ENCODE data around the gene SMYD2. TPM values are rescaled to one million over a fixed set of nuclear protein-coding genes. Genes with fewer than 3 reads are reported as not detected.

The SMYD2 gene
- total RNA-seq, 2 experiments from 2014 or later, result 17.1 to 17.6 TPM

DNA sequence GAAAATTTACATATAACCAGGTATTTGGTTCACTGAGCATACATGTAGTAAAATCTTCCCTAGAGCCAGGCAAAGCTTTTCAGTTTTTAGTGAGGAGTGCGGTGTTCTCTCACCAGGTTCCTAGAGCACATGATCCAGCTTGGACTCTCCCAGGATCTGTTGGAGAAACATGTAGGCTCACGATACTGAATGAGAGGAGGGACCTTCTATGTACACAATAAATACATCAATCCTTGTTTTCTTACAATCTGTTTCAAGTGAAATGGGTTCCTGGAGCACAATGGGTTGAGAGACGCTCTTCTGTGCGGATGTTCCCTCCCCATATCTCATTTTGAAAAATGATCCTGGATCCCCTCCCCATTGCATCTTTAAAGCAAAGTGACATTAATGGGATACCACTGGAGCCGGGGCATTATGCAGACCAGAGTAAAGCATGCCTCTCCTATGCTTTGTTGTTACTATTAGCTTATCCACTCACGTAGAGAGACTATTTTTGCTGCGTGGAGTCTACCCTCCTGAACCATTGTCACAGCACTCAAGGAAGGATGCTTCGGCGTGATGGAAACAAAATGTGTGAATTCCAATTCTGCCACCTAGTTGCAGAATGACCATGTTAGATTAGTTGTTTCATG, 19.3 kb downstream of the SMYD2 start:
- H3K27ac Mint-ChIP-seq, result no peak overlapping the region
- no peak for TF ChIP-seq CTCF (IDR thresholded peaks at IDR 0.05)
- ChIA-PET POLR2A (no interaction called here), CTCF (interaction anchor here (0.7 to 1.2 kb wide), 3 partner anchors 17 to 39 kb away, joined by 3 to 4 read pairs (median 3); no protein-coding TSS in a partner anchor)
- no peaks in the 10 kb centered on the region for H3K9me3 Mint-ChIP-seq
- Histone ChIP-seq H3K36me3 (ENCODE audit: insufficient read depth, low read length) (no peaks in the 10 kb centered on the region), H3K4me1 (ENCODE audit: insufficient read depth, low read length) (no peaks in the 10 kb centered on the region), H3K27ac (ENCODE audit: low read depth in 1 of 2, low read length in 2 of 2) (no peak overlapping the region), H3K27me3 (ENCODE audit: control insufficient read depth in 1 of 2, insufficient read depth in 2 of 2, low read length in 2 of 2) (no peaks in the 10 kb centered on the region), H3K9me3 (ENCODE audit: control insufficient read depth in 1 of 2, insufficient read depth in 1 of 2, low read length in 2 of 2) (no peaks in the 10 kb centered on the region), H3K4me3 (ENCODE audit: low read length) (no peak overlapping the region)
- H3K27me3 Mint-ChIP-seq, result no peaks in the 10 kb centered on the region
- peaks cover 13% of the 10 kb centered on the region for H3K36me3 Mint-ChIP-seq (ENCODE audit: low read depth)
- no peak overlapping the region for H3K4me3 Mint-ChIP-seq
- intact Hi-C loops (cut with DNase I, micrococcal nuclease), result no loop called here
- peaks cover 46% of the 10 kb centered on the region for H3K4me1 Mint-ChIP-seq (ENCODE audit: low read depth)
- no peak for DNase-seq
- ATAC-seq (ENCODE audit: poor library complexity), result no peak

DNA sequence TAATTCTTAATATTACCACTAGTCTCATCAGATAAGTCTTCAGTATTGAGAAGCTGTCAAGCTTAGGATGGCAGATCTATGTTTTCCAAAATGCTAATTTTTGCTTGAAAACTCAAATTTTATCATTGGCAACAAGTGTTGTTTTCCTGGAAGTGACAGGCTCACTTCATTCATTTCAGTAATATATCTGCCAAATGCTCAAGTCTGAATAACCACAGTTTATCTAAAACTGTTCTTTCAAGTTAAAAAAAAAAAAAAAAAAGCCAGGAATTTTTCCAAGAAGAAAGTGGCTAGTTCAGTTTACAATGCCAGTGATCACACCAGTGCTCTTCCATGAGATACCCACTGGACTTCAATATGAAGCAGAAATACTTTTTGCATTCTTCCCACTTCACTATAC, 20.6 kb downstream of the SMYD2 start:
- Mint-ChIP-seq H3K36me3 (ENCODE audit: low read depth) (peaks cover 10% of the 10 kb centered on the region), H3K27ac (no peak overlapping the region), H3K9me3 (no peaks in the 10 kb centered on the region), H3K27me3 (no peaks in the 10 kb centered on the region), H3K4me3 (no peak overlapping the region), H3K4me1 (ENCODE audit: low read depth) (peaks cover 42% of the 10 kb centered on the region)
- DNase-seq (no peak), ATAC-seq (ENCODE audit: poor library complexity) (no peak)
- ChIA-PET CTCF (interaction anchor here (1.0 to 1.2 kb wide), 2 partner anchors 16 to 40 kb away, joined by 3 to 4 read pairs; no protein-coding TSS in a partner anchor), POLR2A (interaction anchor here (1.9 kb wide), 1 partner anchor 8 kb away, joined by 5 read pairs; no protein-coding TSS in a partner anchor)
- Histone ChIP-seq H3K36me3 (ENCODE audit: insufficient read depth, low read length) (no peaks in the 10 kb centered on the region), H3K27ac (ENCODE audit: low read depth in 1 of 2, low read length in 2 of 2) (no peak overlapping the region), H3K9me3 (ENCODE audit: control insufficient read depth in 1 of 2, insufficient read depth in 1 of 2, low read length in 2 of 2) (no peaks in the 10 kb centered on the region), H3K4me3 (ENCODE audit: low read length) (no peak overlapping the region), H3K27me3 (ENCODE audit: control insufficient read depth in 1 of 2, insufficient read depth in 2 of 2, low read length in 2 of 2) (no peaks in the 10 kb centered on the region), H3K4me1 (ENCODE audit: insufficient read depth, low read length) (no peaks in the 10 kb centered on the region)
- intact Hi-C loops (cut with DNase I, micrococcal nuclease), result no loop called here
- TF ChIP-seq CTCF (IDR thresholded peaks at IDR 0.05), result no peak

DNA sequence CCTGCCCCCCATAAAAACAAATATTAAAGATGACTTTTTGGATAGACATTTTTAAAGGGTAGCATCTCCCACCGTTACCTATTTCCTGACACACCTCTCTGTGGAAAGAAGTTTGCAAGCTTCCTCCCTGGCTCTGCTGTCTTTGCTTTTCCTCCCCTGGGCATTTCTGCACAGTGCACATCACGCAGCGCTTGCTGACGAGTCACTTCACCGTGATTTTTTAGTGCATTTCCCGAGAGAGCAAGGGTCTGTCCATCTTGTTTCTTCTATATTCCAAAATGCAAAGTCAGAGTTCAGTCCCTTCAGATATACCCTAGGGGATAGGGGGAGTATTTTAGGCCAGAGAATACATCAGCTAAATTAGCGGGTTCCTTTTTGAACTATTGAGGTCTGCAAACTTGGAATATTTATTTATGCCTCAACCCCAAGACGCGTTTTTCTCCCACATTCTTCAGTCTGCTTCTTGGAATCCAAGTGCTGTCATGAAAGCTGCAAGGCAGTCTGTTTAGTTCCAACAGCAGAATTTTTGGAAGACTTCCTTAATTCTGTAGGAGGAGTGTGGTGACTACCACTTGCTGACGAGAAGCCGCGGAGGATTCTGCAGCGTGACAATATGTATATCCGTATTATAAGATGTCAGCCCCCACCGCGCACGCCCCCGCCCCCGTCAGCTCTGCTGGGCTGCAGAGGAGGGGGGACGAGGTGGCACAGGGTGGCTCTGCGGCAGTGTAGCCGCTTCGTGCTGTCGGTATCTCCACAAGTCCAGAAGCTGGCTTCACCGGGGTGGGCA, 22.4 kb downstream of the SMYD2 start:
- H3K27ac Mint-ChIP-seq, result no peak overlapping the region
- peaks cover 13% of the 10 kb centered on the region for H3K36me3 Mint-ChIP-seq (ENCODE audit: low read depth)
- intact Hi-C loops (cut with DNase I, micrococcal nuclease), result no loop called here
- H3K27ac ChIP-seq (ENCODE audit: low read depth in 1 of 2, low read length in 2 of 2), result no peak overlapping the region
- no peaks in the 10 kb centered on the region for H3K27me3 Mint-ChIP-seq
- H3K27me3 ChIP-seq (ENCODE audit: control insufficient read depth in 1 of 2, insufficient read depth in 2 of 2, low read length in 2 of 2), result no peaks in the 10 kb centered on the region
- no peaks in the 10 kb centered on the region for H3K9me3 ChIP-seq (ENCODE audit: control insufficient read depth in 1 of 2, insufficient read depth in 1 of 2, low read length in 2 of 2)
- H3K4me1 ChIP-seq (ENCODE audit: insufficient read depth, low read length), result peaks cover under 1% of the 10 kb centered on the region
- H3K4me1 Mint-ChIP-seq (ENCODE audit: low read depth), result peaks cover 53% of the 10 kb centered on the region
- CTCF ChIA-PET, result interaction anchor here (1.0 to 1.5 kb wide), 4 partner anchors 25 to 42 kb away, joined by 3 to 4 read pairs (median 3); no protein-coding TSS in a partner anchor
- DNase-seq (no peak), ATAC-seq (ENCODE audit: poor library complexity) (no peak)
- no peaks in the 10 kb centered on the region for H3K9me3 Mint-ChIP-seq
- no peak overlapping the region for H3K4me3 Mint-ChIP-seq
- H3K36me3 ChIP-seq (ENCODE audit: insufficient read depth, low read length), result no peaks in the 10 kb centered on the region
- POLR2A ChIA-PET, result interaction anchor here (1.9 kb wide), 1 partner anchor 10 kb away, joined by 5 read pairs; no protein-coding TSS in a partner anchor
- no peak for TF ChIP-seq CTCF (IDR thresholded peaks at IDR 0.05)
- no peak overlapping the region for H3K4me3 ChIP-seq (ENCODE audit: low read length)
